Vagina (tissue), 2 donors: ENCODE measurements around the gene CSK.

Experiments used
- POLR2A ChIP-seq, 2 donors: fragments of 450-650 bp; IDR thresholded peaks; one replicate each; pipeline ENCODE4 v1.6.1; 2017; ENCODE audit warnings: antibody characterized with exemption in 2 of 2, mild to moderate bottlenecking in 2 of 2, moderate library complexity in 2 of 2
- TF ChIP-seq, protein P1 (sequence below), 3 experiments: fragments of 450-650 bp in 2 of 3; fragments of 200-600 bp in 1 of 3; sonication (generic) in 1 of 3; IDR thresholded peaks; one replicate each; pipeline ENCODE4 v1.5.1; 2017 to 2019; ENCODE audit warnings: antibody characterized with exemption in 3 of 3, mild to moderate bottlenecking in 2 of 3, moderate library complexity in 2 of 3

DNA sequence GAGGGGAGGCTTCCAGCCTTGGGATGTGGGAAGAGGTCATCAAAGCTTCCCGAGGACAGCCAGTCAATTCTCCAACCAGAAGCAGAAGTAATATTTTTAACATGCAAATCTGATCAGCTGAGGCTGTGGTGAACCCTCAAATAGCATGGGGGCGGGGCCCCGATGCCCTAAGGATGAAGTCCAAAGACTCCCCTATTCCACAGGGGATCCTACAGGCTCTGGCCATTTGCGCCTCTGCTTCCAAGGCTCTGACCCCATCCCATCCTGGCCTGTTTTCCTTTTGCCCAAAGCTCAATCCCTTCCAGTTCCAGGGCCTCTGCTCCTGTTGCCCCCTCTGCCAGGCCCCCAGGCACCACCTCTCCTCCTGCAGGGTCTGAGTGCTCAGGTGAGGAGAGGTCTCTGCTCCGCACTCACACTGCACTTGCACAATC, 6.7 kb upstream of the CSK start:
- TF ChIP-seq, protein P1, sequence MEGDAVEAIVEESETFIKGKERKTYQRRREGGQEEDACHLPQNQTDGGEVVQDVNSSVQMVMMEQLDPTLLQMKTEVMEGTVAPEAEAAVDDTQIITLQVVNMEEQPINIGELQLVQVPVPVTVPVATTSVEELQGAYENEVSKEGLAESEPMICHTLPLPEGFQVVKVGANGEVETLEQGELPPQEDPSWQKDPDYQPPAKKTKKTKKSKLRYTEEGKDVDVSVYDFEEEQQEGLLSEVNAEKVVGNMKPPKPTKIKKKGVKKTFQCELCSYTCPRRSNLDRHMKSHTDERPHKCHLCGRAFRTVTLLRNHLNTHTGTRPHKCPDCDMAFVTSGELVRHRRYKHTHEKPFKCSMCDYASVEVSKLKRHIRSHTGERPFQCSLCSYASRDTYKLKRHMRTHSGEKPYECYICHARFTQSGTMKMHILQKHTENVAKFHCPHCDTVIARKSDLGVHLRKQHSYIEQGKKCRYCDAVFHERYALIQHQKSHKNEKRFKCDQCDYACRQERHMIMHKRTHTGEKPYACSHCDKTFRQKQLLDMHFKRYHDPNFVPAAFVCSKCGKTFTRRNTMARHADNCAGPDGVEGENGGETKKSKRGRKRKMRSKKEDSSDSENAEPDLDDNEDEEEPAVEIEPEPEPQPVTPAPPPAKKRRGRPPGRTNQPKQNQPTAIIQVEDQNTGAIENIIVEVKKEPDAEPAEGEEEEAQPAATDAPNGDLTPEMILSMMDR (IDR thresholded peaks at IDR 0.05): no peak
- no peak for TF ChIP-seq POLR2A (IDR thresholded peaks at IDR 0.05)
